Right lobe of liver (tissue), 6 donors: ENCODE data around the gene RNF32. TPM values are rescaled to one million over a fixed set of nuclear protein-coding genes. Genes with fewer than 3 reads are reported as not detected.
"Not testable (repeated sequence)": the region's sequence is repeated elsewhere in the genome, so short reads cannot be mapped to it uniquely, and the experiment has no call there.

ENCODE experiments used
- ATAC-seq, 4 donors: fragments of 200-7000 bp; cut with Tn5 transposase; one replicate each; pipeline ENCODE4 v1.9.1; 2020; ENCODE audit warnings: mild to moderate bottlenecking in 4 of 4, moderate library complexity in 4 of 4
- DNase-seq, 3 donors: peaks; one replicate each; pipeline ENCODE4 v3.0.0-alpha.2; 2020
- H3K27ac ChIP-seq, 3 donors: fragments of 200-600 bp; one replicate each; pipeline ENCODE4 v1.8.0; 2022
- H3K27me3 ChIP-seq, 2 donors: fragments of 200-600 bp; one replicate each; pipeline ENCODE4 v1.8.0; 2022
- H3K36me3 ChIP-seq, 4 donors: fragments of 200-600 bp; sonication (generic) in 1 of 4; one replicate each; pipeline versions ENCODE4 v1.5.1 to v1.8.0; 2017 to 2022; ENCODE audit warnings: control low read depth in 1 of 4
- H3K4me1 ChIP-seq, 4 donors: fragments of 200-600 bp; sonication (generic) in 1 of 4; one replicate each; pipeline versions ENCODE4 v1.5.1 to v1.8.0; 2017 to 2022; ENCODE audit warnings: control low read depth in 1 of 4
- H3K4me3 ChIP-seq, 3 donors: fragments of 200-600 bp; one replicate each; pipeline ENCODE4 v1.8.0; 2022
- H3K9me3 ChIP-seq, 4 donors: fragments of 200-600 bp; sonication (generic) in 1 of 4; one replicate each; pipeline versions ENCODE4 v1.5.1 to v1.8.0; 2017 to 2022; ENCODE audit warnings: control low read depth in 1 of 4
- POLR2A ChIP-seq: fragments of 450-650 bp; IDR thresholded peaks from one replicate; pipeline ENCODE4 v1.6.1; 2017; ENCODE audit warnings: antibody characterized with exemption, mild to moderate bottlenecking
- WGBS: methylation state at CpG from one replicate; pipeline ENCODE4 v1.1.6; 2018; ENCODE audit warnings: low coverage, low lambda C conversion rate; ENCODE audit not compliant: insufficient coverage; ENCODE audit errors: missing lambda C conversion rate; 5-methylcytosine and 5-hydroxymethylcytosine counted together
- intact Hi-C, 2 donors: fragments of 100-400 bp; cut with DNase I; formaldehyde crosslinking; loops; one replicate each; pipeline versions ENCODE4 v1.11.2 to v1.14.1; 2022
- total RNA-seq, 6 experiments: library from RNA; depleted of rRNA in 2 of 6; stranded (reverse); fragments of >200 nt in 2 of 6; fragmentation: NEBNext Ultra II Directional in 3 of 6; extraction: Animal tissue kit (Norgen Biotek cat#: 25700) in 3 of 6; gene quantifications; one replicate each; pipeline versions ENCODE4 v1.1.0 to v1.2.4, GENCODE V29; 2016 to 2023
- TF ChIP-seq, protein P1 (sequence below), 4 donors: fragments of 200-600 bp in 3 of 4; fragments of 450-650 bp in 1 of 4; IDR thresholded peaks; one replicate each; pipeline versions ENCODE4 v1.5.1 to v1.8.0; 2016 to 2022; ENCODE audit warnings: antibody characterized with exemption in 4 of 4, mild to moderate bottlenecking in 2 of 4
- donor health status: DM: no; HTN: yes; CAD: no.
- donor health status: DM: no; HTN: no; CAD: no.
- donor health status: DM: no; HTN: no; CAD: no.
- donor health status: DM: no; HTN: yes; CAD: no.
- donor health status: DM: no; HTN: yes; CAD: no.

The RNF32 gene
- total RNA-seq, 6 experiments from 2014 or later: 0.23 to 0.84 (median 0.66) TPM; not detected in 1

DNA sequence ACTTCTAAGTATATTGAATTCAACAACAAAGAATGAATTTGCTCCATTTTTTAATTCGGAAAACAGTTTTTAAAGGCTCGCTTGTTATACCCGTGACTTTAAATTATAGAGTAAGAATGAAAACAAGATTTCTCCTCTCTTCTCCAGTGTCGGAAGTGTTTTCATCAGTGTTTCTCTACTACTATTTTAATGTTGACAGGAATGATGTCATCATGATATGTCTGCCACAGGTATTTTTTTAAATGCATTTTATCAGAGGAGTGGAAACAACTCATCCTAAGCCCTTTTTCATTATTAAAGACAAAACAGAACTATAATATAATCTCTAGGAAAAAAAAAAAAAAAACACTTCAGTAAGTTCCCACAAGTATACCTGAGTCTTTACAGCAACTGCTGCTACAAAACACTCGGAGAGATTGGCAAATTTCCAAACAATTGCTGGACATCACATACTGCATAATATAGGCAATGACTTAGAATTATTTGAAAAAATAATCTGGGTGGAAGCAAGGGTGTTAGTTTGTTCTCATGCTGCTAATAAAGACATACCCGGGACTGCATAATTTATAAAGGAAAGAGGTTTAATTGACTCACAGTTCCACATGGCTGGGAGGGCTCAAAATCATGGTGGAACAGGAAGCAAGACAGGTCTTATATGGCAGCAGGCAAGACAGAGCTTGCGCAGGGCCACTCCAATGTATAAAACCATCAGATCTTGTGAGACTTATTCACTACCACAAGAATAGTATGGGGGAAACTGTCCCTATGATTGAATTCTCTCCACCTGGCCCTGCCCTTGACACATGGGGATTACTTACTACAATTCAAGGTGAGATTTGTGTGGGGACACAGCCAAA, 4.8 kb upstream of the RNF32 start:
- Histone ChIP-seq H3K27me3 (no peaks in the 10 kb centered on the region), H3K4me3 (no peak overlapping the region), H3K27ac (no peak overlapping the region), H3K9me3 (no peaks in the 10 kb centered on the region), H3K36me3 (no peaks in the 10 kb centered on the region), H3K4me1 (peaks cover 0 to 7% (median 0%) of the 10 kb centered on the region in 4 donors)
- TF ChIP-seq, protein P1, sequence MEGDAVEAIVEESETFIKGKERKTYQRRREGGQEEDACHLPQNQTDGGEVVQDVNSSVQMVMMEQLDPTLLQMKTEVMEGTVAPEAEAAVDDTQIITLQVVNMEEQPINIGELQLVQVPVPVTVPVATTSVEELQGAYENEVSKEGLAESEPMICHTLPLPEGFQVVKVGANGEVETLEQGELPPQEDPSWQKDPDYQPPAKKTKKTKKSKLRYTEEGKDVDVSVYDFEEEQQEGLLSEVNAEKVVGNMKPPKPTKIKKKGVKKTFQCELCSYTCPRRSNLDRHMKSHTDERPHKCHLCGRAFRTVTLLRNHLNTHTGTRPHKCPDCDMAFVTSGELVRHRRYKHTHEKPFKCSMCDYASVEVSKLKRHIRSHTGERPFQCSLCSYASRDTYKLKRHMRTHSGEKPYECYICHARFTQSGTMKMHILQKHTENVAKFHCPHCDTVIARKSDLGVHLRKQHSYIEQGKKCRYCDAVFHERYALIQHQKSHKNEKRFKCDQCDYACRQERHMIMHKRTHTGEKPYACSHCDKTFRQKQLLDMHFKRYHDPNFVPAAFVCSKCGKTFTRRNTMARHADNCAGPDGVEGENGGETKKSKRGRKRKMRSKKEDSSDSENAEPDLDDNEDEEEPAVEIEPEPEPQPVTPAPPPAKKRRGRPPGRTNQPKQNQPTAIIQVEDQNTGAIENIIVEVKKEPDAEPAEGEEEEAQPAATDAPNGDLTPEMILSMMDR (IDR thresholded peaks at IDR 0.05): no peak
- no peak for TF ChIP-seq POLR2A
- 85% methylated on average over 6 of the region's 7 CpGs for WGBS
- ATAC-seq (no peak), DNase-seq (no peak)
- intact Hi-C loops: no loop called here

DNA sequence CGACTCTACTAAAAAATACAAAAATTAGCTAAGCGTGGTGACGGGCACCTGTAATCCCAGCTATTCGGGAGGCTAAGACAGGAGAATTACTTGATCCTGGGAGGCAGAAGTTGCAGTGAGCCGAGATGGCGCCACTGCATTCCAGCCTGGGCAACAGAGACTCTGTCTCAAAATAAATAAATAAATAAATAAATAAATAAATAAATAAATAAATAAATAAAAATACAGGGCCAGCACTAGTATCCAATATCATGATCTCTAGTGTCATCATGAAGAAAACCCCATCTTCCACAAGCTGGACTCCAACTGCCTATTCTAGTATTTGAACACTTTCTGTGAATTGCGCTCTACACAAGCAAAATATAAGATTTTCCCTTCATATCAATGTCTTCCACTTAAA, 3.5 kb upstream of the RNF32 start:
- intact Hi-C loops, ATAC-seq, H3K36me3 ChIP-seq, H3K9me3 ChIP-seq, H3K27ac ChIP-seq, DNase-seq, H3K27me3 ChIP-seq, H3K4me3 ChIP-seq: not testable (repeated sequence)
- peaks cover 0 to 13% (median 0%) of the 10 kb centered on the region in 4 donors for H3K4me1 ChIP-seq
- 99% methylated on average over 7 of the region's 7 CpGs for WGBS

DNA sequence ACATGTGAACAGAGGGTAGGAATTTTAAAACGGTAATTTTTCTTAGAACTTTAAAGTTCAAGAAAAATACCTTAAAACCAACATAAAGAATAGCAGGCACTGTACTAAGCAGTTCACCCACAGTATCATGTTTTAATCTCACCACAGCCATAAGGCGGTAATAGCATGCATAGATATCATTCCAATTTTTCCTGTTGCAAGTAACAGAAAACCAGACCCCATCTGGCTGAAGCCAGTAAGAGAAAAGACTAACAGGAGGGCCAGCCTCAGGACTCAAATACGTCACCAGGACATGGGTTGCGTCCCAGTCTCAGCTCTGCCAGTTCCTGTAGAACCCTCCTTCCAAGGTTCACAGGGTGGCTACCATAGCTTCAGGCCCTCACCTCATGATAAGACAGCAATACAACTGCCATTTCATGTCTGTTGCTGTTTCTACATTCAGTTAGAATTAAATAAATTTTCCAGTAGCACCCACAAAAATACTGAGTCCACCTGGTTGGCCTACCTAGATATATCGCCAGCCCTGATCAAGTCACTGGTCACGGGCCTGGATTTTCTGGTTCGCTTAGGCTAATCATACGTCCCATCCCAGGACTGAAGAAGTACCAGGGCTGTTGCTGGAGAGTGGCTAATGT, 2.0 kb upstream of the RNF32 start:
- TF ChIP-seq, protein P1 (IDR thresholded peaks at IDR 0.05): no peak
- no peak for TF ChIP-seq POLR2A
- ATAC-seq: no peak
- Histone ChIP-seq H3K4me3 (no peak overlapping the region), H3K9me3 (no peaks in the 10 kb centered on the region), H3K27ac (no peak overlapping the region), H3K36me3 (no peaks in the 10 kb centered on the region), H3K4me1 (peaks cover 0 to 13% (median 0%) of the 10 kb centered on the region in 4 donors), H3K27me3 (no peaks in the 10 kb centered on the region)
- no peak for DNase-seq
- 92% methylated on average over 7 of the region's 8 CpGs for WGBS
- intact Hi-C loops: no loop called here

DNA sequence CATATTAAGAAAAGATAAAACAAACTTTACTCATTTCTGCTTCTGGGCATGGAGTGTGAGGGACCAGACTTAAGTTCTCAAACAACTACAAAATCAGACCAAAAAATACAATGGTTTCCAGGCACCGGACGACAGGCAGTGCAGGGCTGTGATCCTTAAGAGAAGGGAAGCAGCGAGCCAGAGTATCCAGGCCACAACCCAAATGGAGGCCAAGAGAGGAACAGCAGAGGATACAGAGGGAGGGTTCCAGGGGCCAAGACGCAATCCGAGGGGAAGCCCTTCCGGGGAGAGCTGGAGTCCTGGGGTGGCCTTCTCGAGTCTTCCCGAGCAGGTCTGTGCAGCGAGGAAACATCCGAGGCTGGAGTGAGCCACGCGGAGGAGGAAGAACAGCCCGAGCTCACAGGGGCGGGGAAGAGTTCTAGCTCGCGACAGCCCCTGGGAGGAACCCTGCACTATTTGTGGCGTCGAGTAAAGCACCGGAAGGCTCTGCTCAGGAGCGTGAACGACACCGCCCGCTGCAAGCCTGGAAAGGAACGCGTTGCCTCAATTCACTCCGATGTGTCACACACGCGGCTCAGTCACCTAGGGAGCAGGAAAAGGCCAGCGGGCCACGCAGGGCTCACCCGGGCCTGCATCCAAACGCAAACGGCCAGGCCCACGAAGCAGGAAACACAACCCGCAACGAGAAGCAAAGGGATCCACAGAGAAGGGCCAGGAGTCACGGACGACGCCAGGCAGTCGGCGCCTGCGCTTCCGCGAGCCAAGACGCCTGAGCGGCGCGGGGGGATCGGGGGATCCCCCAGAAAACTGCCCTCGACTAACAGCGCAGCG, 933 bp upstream of the RNF32 start:
- H3K9me3 ChIP-seq: no peaks in the 10 kb centered on the region
- WGBS: 96% methylated on average over 4 of the region's 52 CpGs
- peaks cover 0 to 13% (median 0%) of the 10 kb centered on the region in 4 donors for H3K4me1 ChIP-seq
- H3K27me3 ChIP-seq: no peaks in the 10 kb centered on the region
- intact Hi-C loops: no loop called here
- peak overlapping the region; percentile 43 to 71 (median 64) for H3K27ac ChIP-seq
- DNase-seq (peak in 1 of 3 donors; percentile 57), ATAC-seq (peak in 3 of 4 donors; percentile 2 to 24 (median 4))
- no peaks in the 10 kb centered on the region for H3K36me3 ChIP-seq
- peak overlapping the region; percentile 90 to 97 (median 96) for H3K4me3 ChIP-seq
- TF ChIP-seq POLR2A: no peak
- TF ChIP-seq, protein P1 (IDR thresholded peaks at IDR 0.05): no peak
